GM12865 (cell line): Measurements from ENCODE around the gene CHST10.

Source experiments
- DNase-seq: peaks from one replicate; pipeline ENCODE4 v3.0.0; 2010; ENCODE audit warnings: low read depth
- H3K4me3 ChIP-seq: 2 replicates; pipeline ENCODE4 v1.5.1; 2011; ENCODE audit warnings: mild to moderate bottlenecking, low read depth, low read length, control low read depth
- TF ChIP-seq, protein P1 (sequence below): IDR thresholded peaks from 2 replicates; pipeline ENCODE4 v1.5.1; 2011; ENCODE audit warnings: low read length, control low read depth, low read depth, inconsistent platforms; ENCODE audit not compliant: insufficient read depth; ENCODE audit errors: missing control alignments

CHST10 gene

DNA sequence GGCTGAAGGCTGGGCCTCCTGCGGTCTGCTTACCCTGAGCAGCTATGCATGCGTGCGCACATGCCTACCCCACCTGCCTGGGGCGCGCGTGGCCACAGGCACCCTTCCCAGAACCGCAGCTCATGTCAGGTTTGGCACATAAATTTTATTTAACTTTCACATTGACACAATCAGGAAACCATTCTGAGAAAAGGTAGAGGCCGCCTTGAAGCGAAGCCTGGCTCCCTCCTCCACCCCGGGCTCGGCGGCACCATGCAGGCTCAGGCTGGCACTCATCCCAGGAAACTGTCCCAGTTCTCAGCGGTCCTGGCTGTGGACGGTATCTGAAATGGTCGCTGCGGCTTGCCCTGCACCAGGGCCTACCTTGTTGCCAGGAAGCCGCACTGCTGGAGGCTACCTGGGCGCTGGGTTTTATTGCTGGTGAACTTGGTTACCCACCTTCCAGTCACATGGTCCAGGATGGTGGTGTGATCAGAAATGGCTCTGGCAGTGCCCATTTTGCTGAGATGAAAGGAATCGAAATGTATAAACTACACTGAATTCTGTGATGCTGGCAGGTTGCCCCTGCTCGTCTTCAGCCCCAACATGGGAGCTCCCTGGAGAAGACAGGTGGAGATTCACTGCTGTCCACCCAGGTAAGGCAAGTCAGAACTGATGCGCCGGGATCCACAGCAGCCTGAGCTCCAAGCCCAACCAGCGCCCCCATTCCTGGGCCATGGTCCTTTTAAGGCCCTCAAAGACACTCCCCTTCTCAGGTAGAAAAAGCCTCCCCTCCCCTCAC is 25.5 kb downstream of the CHST10 start:
- TF ChIP-seq, protein P1, sequence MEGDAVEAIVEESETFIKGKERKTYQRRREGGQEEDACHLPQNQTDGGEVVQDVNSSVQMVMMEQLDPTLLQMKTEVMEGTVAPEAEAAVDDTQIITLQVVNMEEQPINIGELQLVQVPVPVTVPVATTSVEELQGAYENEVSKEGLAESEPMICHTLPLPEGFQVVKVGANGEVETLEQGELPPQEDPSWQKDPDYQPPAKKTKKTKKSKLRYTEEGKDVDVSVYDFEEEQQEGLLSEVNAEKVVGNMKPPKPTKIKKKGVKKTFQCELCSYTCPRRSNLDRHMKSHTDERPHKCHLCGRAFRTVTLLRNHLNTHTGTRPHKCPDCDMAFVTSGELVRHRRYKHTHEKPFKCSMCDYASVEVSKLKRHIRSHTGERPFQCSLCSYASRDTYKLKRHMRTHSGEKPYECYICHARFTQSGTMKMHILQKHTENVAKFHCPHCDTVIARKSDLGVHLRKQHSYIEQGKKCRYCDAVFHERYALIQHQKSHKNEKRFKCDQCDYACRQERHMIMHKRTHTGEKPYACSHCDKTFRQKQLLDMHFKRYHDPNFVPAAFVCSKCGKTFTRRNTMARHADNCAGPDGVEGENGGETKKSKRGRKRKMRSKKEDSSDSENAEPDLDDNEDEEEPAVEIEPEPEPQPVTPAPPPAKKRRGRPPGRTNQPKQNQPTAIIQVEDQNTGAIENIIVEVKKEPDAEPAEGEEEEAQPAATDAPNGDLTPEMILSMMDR = no peak
- H3K4me3 ChIP-seq = no peak overlapping the region
- DNase-seq = no peak

DNA sequence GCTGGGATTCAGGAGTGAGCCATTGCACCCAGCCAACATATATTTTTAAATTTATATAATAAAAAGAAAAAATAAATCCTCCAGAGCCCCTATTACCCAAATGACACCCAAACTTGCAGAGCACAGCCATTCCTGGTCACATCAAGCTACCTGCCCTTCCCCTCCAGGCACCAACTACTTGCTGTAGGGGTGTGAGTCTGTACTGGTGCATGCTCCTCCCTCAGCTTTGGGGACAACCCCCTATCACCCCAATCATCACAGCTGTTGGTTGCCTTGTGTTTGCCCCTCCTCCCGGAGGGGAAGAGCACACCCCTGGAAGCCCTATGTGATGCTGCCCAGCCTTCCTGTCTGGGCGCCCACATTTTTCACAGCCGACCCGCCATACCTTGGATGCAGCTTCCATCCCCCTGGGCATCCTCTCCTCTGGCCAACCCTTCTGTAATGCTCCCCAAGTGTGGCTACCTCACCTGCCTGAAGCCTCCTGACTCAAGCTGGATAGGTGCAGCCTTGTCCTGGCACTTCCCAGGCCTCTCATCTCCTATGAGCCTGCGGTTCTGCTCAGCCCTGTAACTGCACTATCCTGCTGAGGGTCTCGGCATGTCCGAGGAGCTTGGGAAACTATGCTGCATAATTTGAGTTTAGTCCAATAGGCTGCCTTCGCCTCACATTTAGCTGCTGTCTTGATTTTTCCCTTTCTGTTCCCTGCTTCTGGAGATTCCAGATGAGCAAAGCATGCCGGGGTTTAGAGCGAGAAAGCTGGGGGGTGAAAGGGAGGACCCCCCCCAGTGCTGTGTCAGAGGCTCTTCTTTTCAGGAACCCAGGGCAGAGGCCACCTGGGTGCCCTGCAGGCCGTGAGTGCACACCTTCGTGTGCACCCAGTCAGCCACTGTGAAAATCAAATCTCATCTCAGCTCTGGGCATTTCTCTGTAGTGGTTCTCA is 27.2 kb downstream of the CHST10 start:
- TF ChIP-seq, protein P1 = no peak
- no peak overlapping the region for H3K4me3 ChIP-seq
- DNase-seq = no peak

DNA sequence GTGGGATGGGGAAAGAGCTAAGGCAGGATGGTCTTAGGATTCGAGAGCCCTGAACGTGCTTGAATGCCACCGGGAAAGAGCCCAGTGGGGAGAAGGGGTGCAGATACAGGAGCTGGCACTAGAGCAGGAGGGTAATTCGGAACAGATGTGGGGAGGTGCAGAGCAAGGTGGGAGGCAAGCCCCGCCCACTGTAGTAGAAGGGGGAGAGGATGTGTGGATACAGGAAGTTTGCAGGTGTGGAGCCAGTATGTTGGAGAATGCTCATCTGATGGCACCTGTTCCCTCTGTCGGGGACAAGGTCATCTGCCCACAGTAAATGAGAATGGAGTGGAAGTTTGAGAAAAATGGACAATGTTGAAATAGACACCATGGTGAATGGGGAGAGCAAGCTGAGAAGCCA is 28.8 kb downstream of the CHST10 start:
- DNase-seq = no peak
- TF ChIP-seq, protein P1 = no peak
- H3K4me3 ChIP-seq = no peak overlapping the region

DNA sequence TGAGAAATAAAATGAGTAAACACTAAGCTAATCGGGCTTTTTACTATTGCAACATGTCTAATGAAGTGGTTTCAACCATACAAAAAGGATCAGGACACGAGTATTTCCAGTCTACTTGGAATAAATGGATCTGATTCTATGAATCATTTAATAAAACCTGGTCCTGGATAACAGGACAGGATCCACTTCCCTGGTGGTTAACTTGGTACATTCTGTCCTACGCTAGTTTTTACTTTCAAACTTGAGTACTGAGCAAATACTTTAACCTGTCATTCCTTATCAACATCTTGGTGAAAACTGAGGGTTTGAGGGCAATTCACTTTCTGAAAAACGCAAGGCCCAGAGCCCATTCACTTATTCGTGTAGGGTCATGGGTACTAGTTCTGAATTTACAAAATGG is 33.5 kb downstream of the CHST10 start:
- no peak overlapping the region for H3K4me3 ChIP-seq
- TF ChIP-seq, protein P1 = no peak
- DNase-seq = no peak

DNA sequence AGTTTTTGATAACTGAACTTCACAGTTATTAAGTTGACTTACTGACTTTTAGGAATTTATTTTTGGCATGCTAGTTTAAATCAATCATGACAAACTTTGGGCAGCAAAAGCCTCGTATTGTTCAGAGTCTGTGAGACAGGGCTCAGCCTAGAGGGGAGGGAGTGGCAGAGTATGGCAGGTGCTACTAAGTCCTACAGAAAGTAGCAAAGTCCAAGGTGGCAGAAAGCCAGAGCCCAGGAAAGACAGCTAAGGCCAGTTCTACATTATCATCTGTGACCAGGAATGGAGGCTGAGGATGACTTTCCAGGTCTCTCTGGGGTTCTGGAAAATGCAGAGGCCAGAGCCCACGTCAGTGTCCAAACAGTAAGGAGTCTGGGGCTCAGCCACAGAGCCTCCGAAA is 34.2 kb downstream of the CHST10 start:
- TF ChIP-seq, protein P1 = no peak
- no peak for DNase-seq
- no peak overlapping the region for H3K4me3 ChIP-seq

DNA sequence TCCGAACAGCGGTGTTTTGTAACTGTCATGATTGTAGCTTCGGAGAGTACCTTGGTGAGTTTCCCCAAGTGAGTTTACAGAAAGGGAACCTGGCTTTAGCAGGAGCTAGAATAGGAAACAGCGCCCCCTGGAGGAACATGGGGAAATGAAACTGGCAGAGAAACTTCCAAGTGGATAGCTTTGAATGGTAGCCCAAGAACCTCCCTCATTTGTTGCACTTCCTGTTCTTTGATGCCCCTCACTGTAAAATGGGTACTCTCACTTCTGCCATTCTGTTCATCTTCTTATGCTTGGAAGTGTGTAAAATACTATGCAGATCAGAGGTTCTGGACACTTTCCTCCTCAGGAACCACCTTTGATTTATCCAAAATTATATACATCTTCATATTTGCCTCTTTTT is 36.2 kb downstream of the CHST10 start:
- DNase-seq = peak; percentile 84
- TF ChIP-seq, protein P1 = peak; percentile 92
- H3K4me3 ChIP-seq = no peak overlapping the region
